ENCODE measurements around the gene NMU. TPM values are rescaled to one million over a fixed set of nuclear protein-coding genes. Genes with fewer than 3 reads are reported as not detected.

Gene NMU
- total and polyA plus RNA-seq, 9 of the 15 experiments (the other 6 are each of a cell fraction or from before 2014, with no cell fraction given) = 73.8 to 846 (median 599) TPM

GRCh38 chr4:55635282-55635681 lies 816 bp downstream of the NMU start (continued):
- TF ChIP-seq MGA (IDR thresholded peaks at IDR 0.05) (no peak), RERE (CRISPR knock-in tag; IDR thresholded peaks at IDR 0.05; ENCODE audit: borderline replicate concordance) (no peak), MBD1 (CRISPR knock-in tag; IDR thresholded peaks at IDR 0.05) (no peak), PTTG1 (tag; IDR thresholded peaks at IDR 0.05; ENCODE audit: low read depth) (no peak), SREBF1 (IDR thresholded peaks at IDR 0.05; ENCODE audit: borderline replicate concordance, low read depth, low read length) (no peak), NFATC3 (IDR thresholded peaks at IDR 0.05) (no peak), ZNF76 (CRISPR knock-in tag; IDR thresholded peaks at IDR 0.05; ENCODE audit: borderline replicate concordance) (no peak), ATF4 (CRISPR knock-in tag; IDR thresholded peaks at IDR 0.05) (no peak)

Measured in K562 (cell line).